HG02571 (cell line): Measurements from ENCODE around the gene PCBP3.
"Not testable (repeated sequence)": the region's sequence is repeated elsewhere in the genome, so short reads cannot be mapped to it uniquely, and the experiment has no call there.

Source experiments
- ATAC-seq: cut with Tn5 transposase; IDR thresholded peaks from one replicate; pipeline ENCODE4 v1.9.1; 2021; ENCODE audit warnings: mild to moderate bottlenecking, moderate library complexity; ENCODE audit not compliant: unreplicated experiment

The PCBP3 gene

GRCh38 chr21:45662623-45663245, 19.2 kb downstream of the PCBP3 start:
- not testable (repeated sequence) for ATAC-seq

- no peak for ATAC-seq
Observed at GRCh38 chr21:45669382-45669781, 25.9 kb downstream of the PCBP3 start.

GRCh38 chr21:45670731-45671130, 27.2 kb downstream of the PCBP3 start:
- no peak for ATAC-seq

DNA sequence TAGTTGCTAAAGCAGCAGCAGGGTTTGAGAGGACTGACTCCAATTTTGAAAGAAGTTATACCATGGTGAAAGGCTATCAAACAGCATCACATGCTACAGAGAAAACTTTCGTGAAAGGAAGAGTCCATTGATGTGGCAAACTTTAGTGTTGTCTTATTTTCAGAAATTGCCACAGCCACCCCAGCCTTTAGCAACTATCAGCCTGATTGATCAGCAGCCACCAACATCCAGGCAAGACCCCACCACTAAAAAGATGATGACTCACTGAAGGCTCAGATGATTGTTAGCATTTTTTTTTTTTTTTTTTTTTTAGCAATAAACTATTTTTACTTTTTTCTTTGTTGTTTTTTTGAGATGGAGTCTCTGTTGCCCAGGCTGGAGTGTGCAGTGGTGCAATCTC, 35.3 kb downstream of the PCBP3 start:
- ATAC-seq, result not testable (repeated sequence)

- no peak for ATAC-seq
Observed at GRCh38 chr21:45680215-45680614, 36.7 kb downstream of the PCBP3 start.

- no peak for ATAC-seq
Observed at GRCh38 chr21:45695086-45695485, 51.6 kb downstream of the PCBP3 start.

DNA sequence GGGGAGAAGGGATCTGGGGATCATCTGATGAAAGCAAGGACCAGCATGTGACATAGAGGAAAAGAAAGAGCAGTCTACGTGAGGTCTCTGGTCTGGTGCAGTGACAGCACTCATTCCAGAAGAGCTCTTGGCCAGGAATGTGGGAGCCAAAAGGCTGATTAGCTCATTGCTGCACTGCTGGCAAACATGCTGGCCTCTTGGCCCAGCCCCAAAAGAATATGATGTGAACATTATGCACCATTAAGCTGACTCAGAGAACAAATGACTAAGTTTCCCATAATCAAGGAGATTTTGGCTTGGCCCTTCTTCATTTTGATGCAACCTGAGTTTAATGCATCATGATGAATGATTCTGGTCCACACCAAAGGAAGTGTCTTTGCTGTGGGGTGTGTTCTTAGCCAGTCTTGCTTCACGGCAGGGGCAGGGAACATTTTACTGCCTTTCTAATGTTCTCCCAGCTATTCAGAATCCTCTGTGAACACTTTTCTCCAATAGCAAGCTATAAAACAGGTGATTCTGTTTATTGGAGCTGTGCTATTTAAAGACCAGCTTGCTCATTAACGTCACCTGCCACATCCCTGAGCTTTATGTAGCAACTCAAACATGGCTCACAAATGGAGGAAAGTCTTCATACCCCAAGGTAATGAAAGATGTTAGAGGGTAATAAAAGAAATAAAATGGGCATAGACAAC, 55.1 kb downstream of the PCBP3 start:
- no peak for ATAC-seq

GRCh38 chr21:45699251-45699942, 55.9 kb downstream of the PCBP3 start:
- no peak for ATAC-seq

- ATAC-seq, result no peak
Observed at GRCh38 chr21:45699966-45700365, 56.4 kb downstream of the PCBP3 start.

DNA sequence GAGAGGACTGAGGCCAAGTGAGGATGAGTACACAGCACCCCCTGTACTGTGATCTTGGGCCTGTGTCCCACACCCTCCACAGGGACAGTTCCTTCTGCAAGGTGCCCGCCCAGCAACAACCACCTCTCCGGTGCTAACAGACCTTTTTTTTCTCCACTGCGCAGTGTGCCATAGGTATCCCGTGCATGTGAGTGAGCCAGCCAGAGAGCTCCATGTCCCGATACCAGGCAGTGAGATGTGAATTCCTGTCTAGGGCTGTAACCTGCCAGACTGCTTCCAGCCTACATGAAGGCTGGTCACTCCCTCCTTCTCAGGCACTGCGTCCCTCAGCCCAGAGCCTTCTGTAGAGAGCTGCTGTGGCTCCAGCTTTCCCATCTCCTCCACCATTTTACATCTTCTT, 56.9 kb downstream of the PCBP3 start:
- no peak for ATAC-seq

DNA sequence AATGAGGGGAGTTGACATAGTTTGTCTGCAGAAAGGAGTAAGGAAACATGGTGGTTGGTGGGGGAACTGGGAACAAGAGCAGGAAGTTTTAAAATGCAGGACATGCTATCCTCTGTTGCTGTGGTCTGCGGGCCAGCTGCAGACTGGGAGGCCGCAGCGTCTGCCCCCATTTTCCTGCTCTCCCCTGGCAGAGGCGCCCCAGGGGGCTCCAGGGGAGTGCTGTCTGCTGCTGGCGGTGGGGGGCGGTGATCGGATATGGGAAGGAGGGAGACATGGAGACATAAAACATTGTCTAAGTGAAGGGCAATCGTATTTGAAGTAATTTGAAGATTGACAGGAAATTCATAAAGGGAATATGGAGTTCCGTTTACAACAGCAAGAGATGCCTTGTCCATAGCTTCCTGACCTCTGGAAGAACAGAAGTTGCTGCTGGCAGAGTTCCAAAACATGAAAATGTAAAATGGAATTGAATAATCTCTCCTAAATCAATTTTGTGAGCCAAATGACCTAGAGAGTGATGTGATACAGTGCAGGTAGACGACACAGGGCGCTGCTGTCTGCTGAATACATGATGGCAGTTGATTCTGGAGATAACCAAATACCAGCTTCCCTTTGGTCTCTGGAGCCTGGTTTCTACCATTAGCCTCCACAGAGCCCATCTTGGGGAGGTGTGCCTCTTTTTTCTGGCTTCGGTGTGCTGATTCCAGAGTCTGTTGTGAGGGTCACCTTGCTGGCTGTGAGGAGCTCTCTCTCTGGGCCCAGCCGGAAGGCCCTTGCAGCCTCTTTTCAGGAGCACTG, 61.0 kb downstream of the PCBP3 start:
- ATAC-seq, result no peak

GRCh38 chr21:45706299-45706698, 62.8 kb downstream of the PCBP3 start:
- no peak for ATAC-seq

DNA sequence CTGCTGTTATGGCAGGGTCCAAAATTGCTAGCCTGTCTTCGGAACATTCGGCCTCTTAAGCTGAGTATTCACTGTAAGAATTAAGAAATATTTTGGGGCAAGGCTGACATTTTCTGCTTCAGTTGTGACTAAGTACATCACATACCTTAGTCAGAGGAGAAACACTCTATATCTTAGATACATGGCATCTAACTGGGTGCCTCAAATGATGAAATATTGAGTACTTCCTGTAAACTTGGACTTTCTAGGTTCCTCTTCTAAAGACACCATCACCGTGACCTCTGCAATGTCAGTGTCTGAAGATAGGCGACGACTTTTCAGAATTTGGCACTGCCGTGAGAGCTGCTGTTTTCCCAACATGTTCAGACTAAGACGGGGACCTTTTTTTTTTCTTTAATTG, 65.6 kb downstream of the PCBP3 start:
- ATAC-seq, result no peak

DNA sequence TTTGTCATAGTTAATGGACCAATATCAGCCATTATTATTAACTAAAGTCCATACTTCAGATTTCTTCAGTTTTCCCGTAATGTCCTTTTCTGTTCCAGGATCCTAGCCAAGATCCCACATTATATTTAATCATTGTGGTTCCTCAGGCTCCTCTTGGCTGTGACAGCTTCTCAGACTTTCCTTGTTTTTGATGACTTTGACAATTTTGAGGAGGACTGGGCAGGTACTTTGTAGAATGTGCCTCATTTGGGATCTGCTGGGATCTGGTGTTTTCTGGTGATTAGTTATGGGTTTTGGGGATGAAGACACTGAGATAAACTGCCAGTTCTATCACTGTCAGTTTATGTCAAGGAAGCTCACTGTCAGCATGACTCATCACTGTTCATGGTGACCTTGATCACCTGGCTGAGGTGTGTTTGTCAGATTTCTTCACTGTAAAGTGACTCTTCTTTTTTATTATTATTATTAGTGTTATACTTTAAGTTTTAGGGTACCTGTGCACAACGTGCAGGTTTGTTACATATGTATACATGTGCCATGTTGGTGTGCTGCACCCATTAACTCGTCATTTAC, 66.3 kb downstream of the PCBP3 start:
- ATAC-seq, result no peak

DNA sequence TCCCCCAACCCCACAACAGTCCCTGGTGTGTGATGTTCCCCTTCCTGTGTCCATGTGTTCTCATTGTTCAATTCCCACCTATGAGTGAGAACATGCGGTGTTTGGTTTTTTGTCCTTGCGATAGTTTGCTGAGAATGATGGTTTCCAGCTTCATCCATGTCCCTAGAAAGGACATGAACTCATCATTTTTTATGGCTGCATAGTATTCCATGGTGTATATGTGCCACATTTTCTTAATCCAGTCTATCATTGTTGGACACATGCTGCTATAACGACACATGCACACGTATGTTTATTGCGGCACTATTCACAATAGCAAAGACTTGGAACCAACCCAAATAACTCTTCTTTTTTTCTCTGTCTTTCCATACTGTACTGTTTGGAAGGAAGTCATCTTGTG, 66.8 kb downstream of the PCBP3 start:
- ATAC-seq, result not testable (repeated sequence)

- ATAC-seq, result no peak
Observed at GRCh38 chr21:45713613-45714012, 70.1 kb downstream of the PCBP3 start.

DNA sequence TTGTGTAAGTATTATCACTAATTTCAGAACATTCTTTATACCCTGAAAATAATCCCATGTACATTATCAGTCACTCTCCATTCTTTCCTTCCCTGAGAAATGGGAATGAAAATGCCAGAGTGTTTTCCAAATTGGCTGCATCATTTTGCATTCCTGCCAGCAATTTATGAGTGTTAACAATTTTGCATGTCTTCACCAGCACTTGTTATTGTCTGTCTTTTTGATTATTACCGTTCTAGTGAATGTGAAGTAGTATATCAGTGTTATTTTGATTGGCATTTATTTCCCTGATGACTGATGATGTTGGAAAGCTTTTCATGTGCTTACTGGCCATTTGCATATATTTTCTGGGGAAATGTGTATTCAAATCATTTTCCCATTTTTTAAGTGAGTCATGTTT, 71.9 kb downstream of the PCBP3 start:
- ATAC-seq, result no peak

- ATAC-seq, result no peak
Observed at GRCh38 chr21:45718413-45718812, 74.9 kb downstream of the PCBP3 start.

- no peak for ATAC-seq
Observed at GRCh38 chr21:45719177-45719802, 75.8 kb downstream of the PCBP3 start.

DNA sequence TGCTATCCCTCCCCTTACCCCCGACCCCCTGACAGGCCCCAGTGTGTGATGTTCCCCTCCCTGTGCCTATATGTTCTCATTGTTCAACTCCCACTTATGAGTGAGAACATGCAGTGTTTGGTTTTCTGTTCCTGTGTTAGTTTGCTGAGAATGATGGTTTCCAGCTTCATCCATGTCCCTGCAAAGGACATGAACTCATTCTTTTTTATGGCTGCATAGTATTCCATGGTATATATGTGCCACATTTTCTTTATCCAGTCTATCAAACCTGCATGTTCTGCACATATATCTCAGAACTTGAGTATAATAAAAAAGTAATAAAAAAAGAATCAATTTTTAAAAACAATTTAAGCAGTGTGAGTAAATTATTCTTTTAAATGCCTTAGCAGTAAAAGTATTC, 76.7 kb downstream of the PCBP3 start:
- ATAC-seq, result not testable (repeated sequence)

- ATAC-seq, result no peak
Observed at GRCh38 chr21:45721671-45722070, 78.1 kb downstream of the PCBP3 start.
